ENCODE results near the gene TF.

The TF gene

GRCh38 chr3:133820129-133820528 is 73.9 kb downstream of the TF start:
- no peak for DNase-seq

DNA sequence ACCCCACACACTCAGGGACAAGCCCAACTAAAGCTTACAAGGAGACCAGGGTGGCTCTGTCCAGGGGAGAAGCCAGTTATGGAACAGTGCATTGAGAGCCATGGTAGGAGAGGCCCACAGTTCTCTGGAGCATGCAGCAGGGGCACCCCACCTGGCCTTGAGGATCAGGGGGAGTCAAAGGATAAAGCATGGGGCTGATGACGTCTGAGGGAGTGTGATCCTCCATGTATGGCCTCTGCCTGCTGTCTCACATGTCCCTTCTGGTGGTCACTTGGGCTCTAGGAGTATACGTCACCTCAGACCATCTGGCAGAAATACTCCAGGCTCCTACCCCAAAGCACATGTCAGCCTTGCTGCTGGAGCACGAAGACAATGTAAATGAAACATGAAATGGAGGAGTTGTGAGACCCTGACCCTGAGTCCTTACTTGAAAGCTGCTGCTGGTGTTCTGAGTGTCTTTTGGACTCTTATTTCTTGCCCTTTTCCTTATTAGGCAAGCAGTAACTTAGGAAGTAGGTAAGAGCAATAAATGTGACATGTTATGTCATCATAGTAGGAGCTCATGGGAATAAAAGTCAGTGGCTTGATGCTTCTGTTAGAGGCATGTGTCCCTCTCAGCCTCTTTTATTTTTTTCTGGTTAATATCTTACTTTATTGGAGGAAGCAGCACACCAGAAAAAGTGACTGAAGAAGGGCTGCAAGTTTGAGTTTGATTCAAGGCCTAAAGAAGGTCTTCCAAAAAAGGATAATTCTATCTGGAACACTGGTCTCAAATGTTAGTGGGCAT is 74.9 kb downstream of the TF start:
- DNase-seq, result no peak

- DNase-seq, result peak; percentile 52
Observed at GRCh38 chr3:133821767-133822638, 75.8 kb downstream of the TF start.

- DNase-seq, result no peak
Observed at GRCh38 chr3:133824961-133825485, 78.8 kb downstream of the TF start.

DNA sequence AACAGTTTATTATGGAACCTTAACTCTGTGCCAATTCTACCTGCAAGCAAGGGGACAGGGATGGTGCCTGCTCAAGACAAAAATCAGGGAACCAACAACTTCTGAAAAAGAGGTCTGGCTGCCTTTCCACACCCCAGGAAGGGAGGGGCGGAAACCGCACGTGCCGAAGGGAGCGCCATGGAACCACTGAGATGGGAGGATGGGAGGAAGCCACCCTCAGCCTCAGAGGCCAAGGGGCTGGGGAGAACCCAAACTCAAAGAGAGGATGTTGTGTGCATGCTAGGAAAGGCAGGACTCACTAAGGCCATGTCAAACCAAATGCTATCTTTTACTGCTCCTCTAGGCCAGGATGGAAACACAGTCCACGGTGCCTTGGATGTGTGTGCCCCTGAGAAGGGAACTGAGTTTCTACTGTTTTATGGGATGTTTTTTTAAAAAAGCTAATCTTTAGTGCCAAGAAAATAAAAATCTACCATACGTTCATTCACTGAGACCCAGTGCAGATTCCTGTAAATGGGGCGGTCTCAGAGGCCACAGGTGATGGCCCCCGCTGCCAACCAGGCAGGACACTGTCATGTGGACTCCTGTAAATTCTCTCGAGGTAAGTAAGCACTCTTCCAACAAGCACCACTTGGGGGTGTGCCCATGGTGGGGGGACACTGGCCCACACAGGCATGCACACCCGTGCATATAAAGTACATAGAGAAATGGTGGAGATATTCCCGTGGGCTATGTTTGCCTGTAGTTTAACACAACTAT is 80.0 kb downstream of the TF start:
- DNase-seq, result no peak

DNA sequence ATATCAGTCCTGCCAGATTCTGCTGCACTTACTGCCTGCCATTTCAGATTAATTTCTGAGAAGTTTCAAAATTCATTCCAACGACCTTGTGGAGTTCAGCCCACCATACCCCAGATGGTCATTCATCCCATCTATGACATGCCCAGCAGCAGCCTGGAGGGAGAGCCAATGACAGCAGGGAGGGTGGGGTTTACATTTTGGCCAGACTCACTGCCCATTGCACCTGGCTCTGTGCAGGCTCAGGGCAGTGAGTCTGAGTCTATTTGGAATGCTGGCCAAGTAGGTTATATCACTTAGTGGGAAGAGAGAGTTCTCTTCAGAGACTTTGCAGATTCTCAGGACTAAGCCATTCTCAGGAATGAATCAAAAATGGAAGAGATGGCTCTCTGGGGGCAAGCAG is 80.9 kb downstream of the TF start:
- DNase-seq, result no peak

DNA sequence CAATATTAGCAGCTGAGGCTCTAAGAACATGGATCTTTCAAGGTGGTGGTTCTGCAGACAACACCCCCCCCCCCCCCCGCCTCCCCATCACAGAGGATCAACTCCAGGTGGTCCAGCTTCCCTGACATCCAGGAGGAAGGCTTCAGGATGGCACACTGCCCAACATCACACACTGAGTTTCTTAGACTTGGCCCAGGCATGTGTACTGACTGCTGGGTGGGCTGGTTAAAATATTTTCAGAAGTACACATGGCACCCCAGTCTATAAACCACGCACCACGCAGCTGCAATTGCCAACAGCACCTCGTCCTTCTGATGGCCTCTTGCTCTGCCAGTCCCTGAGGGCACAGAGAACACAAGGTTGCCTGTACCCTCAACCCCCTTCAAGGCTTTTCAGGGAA is 81.5 kb downstream of the TF start:
- DNase-seq, result no peak

- no peak for DNase-seq
Observed at GRCh38 chr3:133828576-133829309, 82.5 kb downstream of the TF start.

DNA sequence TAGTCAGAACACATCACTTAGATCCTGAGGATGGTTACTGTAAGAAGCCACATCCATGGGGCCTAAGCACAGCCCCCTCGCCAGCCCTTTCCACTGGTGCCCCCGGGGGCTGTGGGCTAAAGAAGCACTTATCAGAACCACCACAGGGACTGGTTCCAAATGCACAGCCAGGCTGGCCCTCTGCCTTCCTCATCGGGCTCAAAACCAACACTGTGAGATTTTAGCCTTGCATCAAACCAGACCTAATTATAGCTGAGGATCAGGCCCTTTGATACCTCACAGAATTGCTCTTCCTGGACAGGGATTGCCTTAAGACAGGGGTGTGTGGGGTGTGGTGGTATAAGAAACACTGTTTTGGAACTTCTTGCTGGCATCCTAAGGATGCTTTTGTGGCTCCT is 83.1 kb downstream of the TF start:
- DNase-seq, result no peak

GRCh38 chr3:133830071-133830470 is 83.9 kb downstream of the TF start:
- no peak for DNase-seq

DNA sequence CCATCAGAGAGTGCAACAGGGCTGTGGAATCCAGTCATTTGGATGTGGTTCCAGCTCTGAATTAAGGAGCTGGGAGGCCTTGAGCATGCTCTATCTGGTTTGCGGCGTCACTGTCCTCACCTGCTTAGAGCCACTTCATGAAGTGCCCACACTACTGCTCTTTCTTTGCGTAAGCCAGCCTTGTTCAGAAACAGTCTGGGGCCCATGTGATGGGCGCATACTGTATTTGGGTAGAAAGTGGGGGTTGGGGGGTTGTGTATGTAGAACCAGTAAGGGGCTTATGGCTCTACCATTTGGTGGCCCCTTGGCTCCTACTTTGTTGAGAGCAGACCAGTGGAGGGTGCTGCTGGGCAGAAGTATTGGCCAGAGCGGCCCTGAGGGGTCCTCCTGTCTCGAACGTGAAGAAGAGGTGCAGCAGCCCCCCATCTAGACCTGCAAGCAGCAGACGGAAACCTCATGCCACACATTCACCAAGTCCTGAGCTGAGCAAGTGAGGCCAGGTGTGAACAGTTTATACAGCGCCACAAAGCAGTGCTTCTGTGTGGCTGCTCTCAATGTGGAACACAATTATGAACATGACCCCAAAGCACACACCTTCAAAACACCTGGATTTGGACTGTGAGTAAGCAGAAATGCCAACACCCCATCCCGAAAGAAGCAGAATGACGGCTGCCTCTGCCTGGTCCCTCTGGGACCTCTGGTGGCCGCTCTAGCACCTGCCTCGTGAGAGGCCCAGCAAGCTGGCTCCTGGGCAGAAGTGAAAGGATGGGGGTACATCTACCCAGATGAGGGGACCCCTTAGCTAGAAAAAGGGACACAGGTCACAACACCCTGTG is 86.0 kb downstream of the TF start:
- DNase-seq, result no peak

DNA sequence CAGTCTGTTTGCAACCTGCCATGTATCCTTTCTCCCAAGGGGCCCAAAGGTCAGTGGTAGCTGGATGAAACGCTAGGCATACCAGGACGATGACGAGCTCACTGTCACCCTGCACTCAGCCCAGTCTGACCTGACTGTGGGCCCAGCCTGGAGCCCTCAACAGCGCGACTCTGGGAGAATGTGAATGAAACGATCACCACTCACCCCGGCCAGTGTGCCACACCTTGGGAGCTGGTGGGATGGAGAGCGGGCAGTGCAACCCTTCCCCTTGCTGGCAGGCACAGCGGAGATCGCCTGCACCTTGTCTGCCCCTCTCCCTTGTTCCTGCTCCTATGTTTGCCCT is 86.6 kb downstream of the TF start:
- DNase-seq, result no peak

- DNase-seq, result no peak
Observed at GRCh38 chr3:133833267-133833666, 87.1 kb downstream of the TF start.

DNA sequence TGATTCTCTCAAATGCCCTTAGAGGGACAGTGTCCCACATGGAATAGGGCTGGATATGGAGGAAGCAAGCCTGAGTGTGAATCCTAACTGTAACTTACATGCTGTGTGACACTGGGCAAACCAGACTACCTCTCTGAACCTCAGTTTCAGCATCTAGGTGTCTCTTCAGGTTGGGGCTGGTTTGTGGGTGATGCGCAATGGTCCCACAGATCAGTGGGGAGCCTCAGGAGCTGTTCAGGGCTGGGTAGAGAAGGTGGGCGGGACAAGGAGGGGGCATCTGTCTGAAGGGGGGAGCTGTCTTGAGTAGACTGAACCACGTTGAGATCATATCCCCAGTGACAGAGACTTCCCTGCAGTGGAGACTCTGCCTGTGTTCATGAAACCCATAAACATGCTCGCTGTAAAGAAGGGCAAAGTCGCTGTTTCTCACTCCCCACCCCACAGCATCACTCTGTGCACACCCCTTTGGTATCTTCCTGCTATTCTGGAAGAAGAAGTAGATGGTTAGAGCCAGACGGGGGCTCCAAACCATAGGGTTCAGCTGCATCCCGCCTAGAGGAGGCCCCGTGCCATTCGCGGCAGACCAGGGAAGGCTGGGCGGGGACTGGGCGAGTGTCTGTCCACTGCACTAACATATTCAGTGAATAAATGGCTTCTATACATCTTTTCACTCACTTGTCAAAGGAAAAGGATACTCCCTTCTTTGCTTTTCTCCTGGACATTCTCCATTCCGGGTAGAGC is 87.9 kb downstream of the TF start:
- DNase-seq, result no peak

- no peak for DNase-seq
Observed at GRCh38 chr3:133834621-133835417, 88.6 kb downstream of the TF start.

GRCh38 chr3:133835418-133835743 is 89.2 kb downstream of the TF start:
- no peak for DNase-seq

GRCh38 chr3:133835961-133836360 is 89.8 kb downstream of the TF start:
- no peak for DNase-seq

DNA sequence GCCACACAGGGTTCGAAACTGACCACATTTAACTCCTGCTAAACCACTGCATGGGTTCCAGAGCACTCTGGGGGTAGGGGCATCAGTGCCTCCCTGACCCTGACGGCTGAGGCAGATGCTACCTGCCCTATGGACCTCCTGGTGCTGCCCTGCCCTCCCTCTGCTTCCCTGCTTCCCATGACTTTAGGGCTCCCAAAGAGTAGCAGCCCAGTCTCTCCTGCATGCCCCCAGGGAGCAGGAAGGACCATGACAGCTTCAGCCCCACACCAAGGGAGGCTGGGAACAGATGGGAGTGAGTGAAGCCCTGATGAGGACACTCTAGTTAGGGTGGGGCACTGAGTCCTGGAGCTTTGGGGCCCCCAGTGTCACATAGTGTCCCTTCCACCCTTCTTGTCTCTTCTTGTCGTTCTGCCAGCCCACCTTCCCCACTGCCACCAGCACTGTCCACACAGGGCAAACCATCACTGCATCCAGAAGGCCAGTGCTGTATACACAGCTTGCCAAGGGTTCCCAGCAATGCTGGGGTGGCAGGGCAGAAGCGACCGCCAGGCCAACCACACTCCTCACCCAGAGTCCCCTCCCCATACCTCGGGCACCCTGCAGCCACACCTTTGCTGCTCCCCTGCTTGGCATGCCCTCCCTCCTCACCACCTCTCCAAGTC is 90.4 kb downstream of the TF start:
- DNase-seq, result no peak

- no peak for DNase-seq
Observed at GRCh38 chr3:133837487-133838295, 91.5 kb downstream of the TF start.

Data from hematopoietic multipotent progenitor cell treated with erythropoietin and hydrocortisone succinate and interleukin-3 and kit ligand, for 6 days (in vitro differentiated cells).